Stimulated activated CD4-positive, alpha-beta T cell treated with anti-CD3 and anti-CD28 coated beads, TNF-alpha, amount 100 ng/mL, for 24 hours (primary cell): ENCODE data around the gene ZBTB34.

Experiments used
- DNase-seq, 3 experiments: peaks; one replicate each; pipeline ENCODE4 v3.0.0-alpha.2; 2020; ENCODE audit warnings: low read depth in 3 of 3

Gene ZBTB34

DNA sequence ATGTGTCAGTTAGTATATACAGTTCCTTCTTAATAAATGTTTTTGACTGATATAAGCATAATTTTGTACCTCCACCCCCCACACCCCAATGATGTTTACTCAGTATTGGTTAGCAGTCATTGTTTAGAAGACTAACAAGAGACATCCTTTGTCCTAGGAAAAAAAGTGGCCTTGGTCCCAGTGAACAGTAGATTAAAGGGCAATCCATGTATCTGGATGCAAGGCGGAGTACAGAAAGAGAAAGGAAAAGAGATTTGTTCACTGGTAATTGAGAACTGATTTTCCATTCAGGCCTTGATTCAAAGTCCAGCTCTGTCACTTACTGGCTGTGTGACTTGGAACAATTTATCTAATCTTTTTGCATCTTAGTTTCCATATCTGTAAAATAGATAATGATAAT lies 58.8 kb downstream of the ZBTB34 start:
- DNase-seq = no peak

- DNase-seq = no peak
Observed at GRCh38 chr9:126925876-126926275, 65.4 kb downstream of the ZBTB34 start.

DNA sequence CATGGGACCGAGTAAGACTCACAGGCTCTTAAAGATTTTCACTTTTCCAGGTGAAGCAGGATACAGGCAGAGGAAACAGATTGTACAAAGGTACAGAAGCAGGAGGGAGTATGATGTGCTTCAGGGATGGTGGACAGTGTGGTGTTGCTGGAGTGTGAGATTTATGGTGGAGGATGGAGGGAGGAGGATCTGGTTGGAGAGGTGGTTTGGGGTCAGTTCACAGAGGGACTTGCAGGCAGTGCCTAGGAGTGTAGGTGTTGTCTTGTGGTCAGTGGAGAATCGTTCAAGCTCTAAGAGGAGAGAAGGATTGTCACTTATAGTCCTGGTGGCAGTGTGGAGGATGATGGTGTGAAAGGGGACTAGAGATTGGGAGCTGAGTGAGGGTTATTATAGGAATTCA lies 65.9 kb downstream of the ZBTB34 start:
- DNase-seq = no peak

GRCh38 chr9:126927419-126927818 lies 67.0 kb downstream of the ZBTB34 start:
- DNase-seq = no peak

GRCh38 chr9:126932871-126933321 lies 72.5 kb downstream of the ZBTB34 start:
- DNase-seq = no peak

GRCh38 chr9:126933334-126933980 lies 73.0 kb downstream of the ZBTB34 start:
- no peak for DNase-seq

DNA sequence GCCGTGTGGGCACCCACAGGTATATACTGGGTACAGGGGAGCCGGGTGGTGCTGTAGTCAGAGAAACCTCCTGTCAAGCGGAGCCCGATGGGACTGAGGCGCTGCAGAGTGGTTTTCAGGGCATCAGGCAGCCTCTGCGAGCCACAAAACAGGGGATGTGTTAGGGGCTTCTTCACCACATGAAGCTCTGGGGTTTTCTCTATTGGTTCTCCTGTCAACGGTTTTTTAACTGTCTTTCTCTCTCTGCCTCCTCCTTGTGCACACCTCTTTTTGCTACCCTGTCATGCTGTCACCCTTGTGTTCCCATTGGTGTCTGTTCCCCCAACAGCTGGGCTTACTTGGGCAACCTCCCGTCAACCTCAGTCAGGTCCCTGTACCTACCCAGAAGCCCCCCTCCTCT lies 74.0 kb downstream of the ZBTB34 start:
- DNase-seq = no peak
